HUES6 (cell line): ENCODE results near the gene TMEM272.

Experiments used
- H3K27ac ChIP-seq: 2 replicates; pipeline ENCODE4 v1.7.0; 2013; ENCODE audit warnings: low read depth, mild to moderate bottlenecking, low read length, inconsistent platforms
- H3K27me3 ChIP-seq: 2 replicates; pipeline ENCODE4 v1.6.1; 2013; ENCODE audit warnings: low read length; ENCODE audit not compliant: control insufficient read depth, insufficient read depth
- H3K36me3 ChIP-seq: 2 replicates; pipeline ENCODE4 v1.6.1; 2013; ENCODE audit warnings: low read length; ENCODE audit not compliant: control insufficient read depth, insufficient read depth
- H3K4me1 ChIP-seq: 2 replicates; pipeline ENCODE4 v1.6.1; 2013; ENCODE audit warnings: low read length; ENCODE audit not compliant: control insufficient read depth, insufficient read depth
- H3K4me3 ChIP-seq: 2 replicates; pipeline ENCODE4 v1.5.1; 2013; ENCODE audit warnings: low read depth, low read length
- H3K9ac ChIP-seq: one replicate; pipeline ENCODE4 v1.6.1; 2013; ENCODE audit warnings: mild to moderate bottlenecking, low read length
- H3K9me3 ChIP-seq: 2 replicates; pipeline ENCODE4 v1.6.1; 2013; ENCODE audit warnings: low read depth, low read length; ENCODE audit not compliant: control insufficient read depth, insufficient read depth

TMEM272 gene

GRCh38 chr13:51803422-51804294, 41.3 kb downstream of the TMEM272 start, which contains the start of gene DHRS12:
TSS of gene DHRS12 (minus strand) at chr13:51804163. CDS start at chr13:51799659, 4,504 bp downstream.
- Histone ChIP-seq H3K36me3 (no peaks in the 10 kb centered on the region), H3K27me3 (no peaks in the 10 kb centered on the region)

GRCh38 chr13:51802631-51803418, 42.2 kb downstream of the TMEM272 start:
- Histone ChIP-seq H3K4me3 (peak overlapping the region; percentile 72), H3K9me3 (no peaks in the 10 kb centered on the region), H3K9ac (peak overlapping the region; percentile 97), H3K4me1 (peaks cover 35% of the 10 kb centered on the region), H3K27me3 (no peaks in the 10 kb centered on the region), H3K36me3 (no peaks in the 10 kb centered on the region), H3K27ac (no peak overlapping the region; the same call in 1 of the 2 replicates)

More at GRCh38 chr13:51803422-51804294, 41.3 kb downstream of the TMEM272 start, which contains the start of gene DHRS12:
- peaks cover 35% of the 10 kb centered on the region for H3K4me1 ChIP-seq
- H3K27ac ChIP-seq = peak within 1 kb of the TSS; percentile 93
- H3K4me3 ChIP-seq = peak within 1 kb of the TSS; percentile 72
- peak within 1 kb of the TSS; percentile 97 for H3K9ac ChIP-seq
- no peaks in the 10 kb centered on the region for H3K9me3 ChIP-seq

- H3K9ac ChIP-seq = no peak overlapping the region
- H3K27ac ChIP-seq = no peak overlapping the region
Measured at GRCh38 chr13:51801631-51802099, 43.3 kb downstream of the TMEM272 start.

DNA sequence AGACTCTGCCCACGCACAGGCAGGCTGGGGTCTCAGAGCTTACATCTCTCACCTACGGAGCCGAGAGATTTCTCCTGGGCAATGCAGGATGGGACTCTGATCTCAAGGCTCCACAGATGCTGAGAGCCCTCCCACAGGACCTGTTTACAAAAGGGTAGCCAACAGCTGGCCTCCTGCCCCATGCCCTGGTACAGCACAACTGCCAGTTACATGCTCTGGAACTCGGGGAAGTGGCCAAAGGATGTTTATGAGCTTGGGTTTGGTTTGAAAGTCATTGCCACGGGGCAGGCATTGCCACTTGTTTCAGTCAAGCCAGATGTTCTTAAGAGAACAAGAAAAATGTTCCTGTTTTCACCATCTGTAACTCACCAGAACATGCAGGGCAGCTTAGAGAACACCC, 44.5 kb downstream of the TMEM272 start:
- H3K9me3 ChIP-seq = no peaks in the 10 kb centered on the region
- H3K27ac ChIP-seq = no peak overlapping the region
- no peaks in the 10 kb centered on the region for H3K27me3 ChIP-seq
- no peak overlapping the region for H3K9ac ChIP-seq
- no peak overlapping the region for H3K4me3 ChIP-seq
- no peaks in the 10 kb centered on the region for H3K36me3 ChIP-seq
- peaks cover 49% of the 10 kb centered on the region for H3K4me1 ChIP-seq

More at GRCh38 chr13:51801631-51802099, 43.3 kb downstream of the TMEM272 start:
- Histone ChIP-seq H3K27me3 (no peaks in the 10 kb centered on the region), H3K4me3 (no peak overlapping the region), H3K4me1 (peaks cover 45% of the 10 kb centered on the region), H3K36me3 (no peaks in the 10 kb centered on the region), H3K9me3 (no peaks in the 10 kb centered on the region)

GRCh38 chr13:51799261-51799660, 45.7 kb downstream of the TMEM272 start:
- no peaks in the 10 kb centered on the region for H3K36me3 ChIP-seq
- H3K9ac ChIP-seq = no peak overlapping the region

GRCh38 chr13:51797664-51798488, 47.1 kb downstream of the TMEM272 start:
- H3K9ac ChIP-seq = no peak overlapping the region
- peaks cover 39% of the 10 kb centered on the region for H3K4me1 ChIP-seq
- H3K27me3 ChIP-seq = no peaks in the 10 kb centered on the region
- H3K36me3 ChIP-seq = no peaks in the 10 kb centered on the region
- H3K9me3 ChIP-seq = no peaks in the 10 kb centered on the region
- H3K4me3 ChIP-seq = no peak overlapping the region
- H3K27ac ChIP-seq = no peak overlapping the region

More at GRCh38 chr13:51799261-51799660, 45.7 kb downstream of the TMEM272 start:
- Histone ChIP-seq H3K4me3 (no peak overlapping the region), H3K27ac (no peak overlapping the region), H3K4me1 (peaks cover 37% of the 10 kb centered on the region), H3K27me3 (no peaks in the 10 kb centered on the region), H3K9me3 (no peaks in the 10 kb centered on the region)

DNA sequence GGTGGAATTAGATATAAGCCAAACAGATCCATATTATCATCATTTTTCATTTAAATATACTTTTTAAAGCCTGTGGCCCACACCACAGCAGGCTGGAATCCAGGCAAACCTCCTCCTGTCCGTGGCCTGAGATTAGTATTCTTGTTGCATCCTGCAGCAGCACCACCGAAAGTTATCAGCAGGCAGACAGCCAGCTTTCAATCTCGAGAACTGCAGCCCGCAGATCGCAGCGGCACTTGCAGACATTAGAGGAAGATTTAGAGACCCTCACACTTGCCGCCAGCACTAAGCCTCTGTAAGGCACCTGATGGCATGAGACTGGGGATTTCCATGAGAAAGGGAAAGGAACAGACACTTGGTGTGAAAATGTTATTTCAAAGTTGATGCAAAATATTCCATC, 48.4 kb downstream of the TMEM272 start:
- no peak overlapping the region for H3K27ac ChIP-seq

GRCh38 chr13:51795419-51795818, 49.6 kb downstream of the TMEM272 start:
- Histone ChIP-seq H3K4me3 (no peak overlapping the region), H3K9ac (no peak overlapping the region), H3K9me3 (no peaks in the 10 kb centered on the region), H3K27ac (no peak overlapping the region), H3K36me3 (no peaks in the 10 kb centered on the region), H3K27me3 (no peaks in the 10 kb centered on the region), H3K4me1 (peaks cover 24% of the 10 kb centered on the region)

More for the DNA sequence above, 48.4 kb downstream of the TMEM272 start:
- no peaks in the 10 kb centered on the region for H3K27me3 ChIP-seq
- peaks cover 25% of the 10 kb centered on the region for H3K4me1 ChIP-seq
- H3K9me3 ChIP-seq = no peaks in the 10 kb centered on the region
- no peak overlapping the region for H3K9ac ChIP-seq
- no peak overlapping the region for H3K4me3 ChIP-seq
- no peaks in the 10 kb centered on the region for H3K36me3 ChIP-seq

DNA sequence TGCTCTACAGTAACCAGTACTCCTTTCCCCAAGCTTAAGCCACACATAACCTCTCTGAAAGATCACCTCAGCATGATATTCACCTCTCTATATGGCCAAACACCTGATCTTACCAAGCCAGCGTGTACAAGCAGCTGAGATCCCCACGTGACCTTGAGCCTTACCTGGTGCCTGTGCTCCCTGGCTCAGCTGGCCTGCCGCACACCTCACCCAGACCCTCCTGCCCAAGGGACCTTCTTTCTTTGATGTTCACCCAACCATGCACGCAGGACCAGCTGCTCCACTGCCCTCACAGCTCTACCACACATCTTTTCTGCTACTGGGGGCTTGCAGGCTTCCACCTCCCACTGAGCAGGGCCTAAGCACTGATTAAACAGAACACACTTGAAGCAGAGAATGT, 50.0 kb downstream of the TMEM272 start:
- H3K9ac ChIP-seq = no peak overlapping the region
- no peaks in the 10 kb centered on the region for H3K27me3 ChIP-seq
- H3K4me1 ChIP-seq = peaks cover 24% of the 10 kb centered on the region
- no peak overlapping the region for H3K4me3 ChIP-seq
- no peaks in the 10 kb centered on the region for H3K9me3 ChIP-seq
- no peak overlapping the region for H3K27ac ChIP-seq
- H3K36me3 ChIP-seq = no peaks in the 10 kb centered on the region

GRCh38 chr13:51793570-51794271, 51.3 kb downstream of the TMEM272 start:
- no peak overlapping the region for H3K4me3 ChIP-seq

More at GRCh38 chr13:51793570-51794271, 51.3 kb downstream of the TMEM272 start:
- Histone ChIP-seq H3K9ac (no peak overlapping the region), H3K36me3 (0 out of 2 replicates have a peak, but pooled peaks cover 3% of the 10 kb centered on the region), H3K27ac (no peak overlapping the region), H3K9me3 (no peaks in the 10 kb centered on the region), H3K4me1 (peaks cover 24% of the 10 kb centered on the region), H3K27me3 (no peaks in the 10 kb centered on the region)
